Immature natural killer cell (primary cell): ENCODE measurements around the gene ADGRA3. TPM values are rescaled to one million over a fixed set of nuclear protein-coding genes. Genes with fewer than 3 reads are reported as not detected.
"Not testable (repeated sequence)": the region's sequence is repeated elsewhere in the genome, so short reads cannot be mapped to it uniquely, and the experiment has no call there.

Experiments used
- DNase-seq, 3 donors: peaks; one replicate each; pipeline ENCODE4 v3.0.0; 2022; ENCODE audit warnings: mixed read lengths in 1 of 3
- H3K27ac Mint-ChIP-seq, 6 donors: one replicate each; pipeline ENCODE4 v1.8.0; 2020; ENCODE audit warnings: mixed read lengths in 6 of 6, mild to moderate bottlenecking in 5 of 6, inconsistent platforms in 4 of 6, moderate library complexity in 3 of 6
- H3K27me3 Mint-ChIP-seq, 3 donors: one replicate each; pipeline ENCODE4 v1.8.0; 2020 to 2021; ENCODE audit warnings: low read depth in 3 of 3, mild to moderate bottlenecking in 3 of 3, mixed read lengths in 3 of 3, moderate library complexity in 3 of 3, inconsistent platforms in 1 of 3
- H3K36me3 Mint-ChIP-seq, 3 donors: one replicate each; pipeline ENCODE4 v1.8.0; 2020; ENCODE audit warnings: mixed read lengths in 3 of 3, inconsistent platforms in 2 of 3, mild to moderate bottlenecking in 2 of 3
- H3K4me1 Mint-ChIP-seq, 2 donors: one replicate each; pipeline ENCODE4 v1.8.0; 2020; ENCODE audit warnings: inconsistent platforms in 2 of 2, mild to moderate bottlenecking in 2 of 2, mixed read lengths in 2 of 2, moderate library complexity in 1 of 2
- H3K4me3 Mint-ChIP-seq, 5 donors: one replicate each; pipeline ENCODE4 v1.8.0; 2020; ENCODE audit warnings: mild to moderate bottlenecking in 5 of 5, mixed read lengths in 5 of 5, inconsistent platforms in 3 of 5, moderate library complexity in 3 of 5
- H3K9me3 Mint-ChIP-seq, 6 donors: one replicate each; pipeline ENCODE4 v1.8.0; 2020; ENCODE audit warnings: mild to moderate bottlenecking in 6 of 6, mixed read lengths in 6 of 6, inconsistent platforms in 4 of 6, moderate library complexity in 3 of 6
- polyA plus RNA-seq, 3 donors: library from polyadenylated mRNA; unstranded; fragments of 300-500 nt; fragmentation: Illumina TruSeq; gene quantifications; one replicate each; pipeline ENCODE4 v1.2.3, GENCODE V29; 2021

Gene ADGRA3
- polyA plus RNA-seq, 3 donors from 2014 or later, result 0.99 to 2.7 (median 2.1) TPM

DNA sequence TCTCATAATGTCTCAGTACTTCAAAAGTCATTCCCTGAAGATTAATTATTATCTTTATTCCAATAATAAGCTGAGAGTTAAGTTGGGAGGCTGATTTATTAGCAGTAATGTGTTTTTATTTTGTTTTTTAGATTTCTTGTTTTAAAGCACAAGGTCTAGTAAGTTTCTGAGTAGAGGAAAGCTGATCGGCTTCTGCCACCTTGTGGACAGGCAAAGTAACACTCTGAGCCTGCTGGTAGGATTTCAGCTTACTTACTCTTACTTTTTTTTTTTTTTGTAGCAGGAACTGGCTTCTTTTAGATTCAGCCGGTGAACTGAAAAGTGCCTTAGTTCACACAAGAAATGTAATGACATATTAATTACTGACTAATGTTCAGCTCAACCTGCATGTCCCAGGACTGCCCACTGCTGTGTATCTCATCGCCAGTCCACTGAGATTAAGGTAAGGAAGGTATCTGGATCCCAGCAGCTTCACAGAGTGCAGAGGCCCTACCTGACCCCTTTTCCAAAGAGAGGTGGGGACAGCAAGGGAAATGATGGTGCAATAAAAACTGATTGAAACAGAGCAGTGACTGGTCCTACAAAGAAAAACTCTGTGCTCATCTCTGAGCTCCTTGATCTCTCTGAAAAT is 126.5 kb downstream of the ADGRA3 start:
- H3K9me3 Mint-ChIP-seq, result no peaks in the 10 kb centered on the region
- DNase-seq, result peak in 2 of 3 donors; percentile 8
- peaks cover 0 to 2% (median 0%) of the 10 kb centered on the region in 3 donors for H3K27me3 Mint-ChIP-seq
- no peak overlapping the region for H3K27ac Mint-ChIP-seq
- no peaks in the 10 kb centered on the region for H3K4me1 Mint-ChIP-seq
- no peak overlapping the region for H3K4me3 Mint-ChIP-seq
- H3K36me3 Mint-ChIP-seq, result no peaks in the 10 kb centered on the region

DNA sequence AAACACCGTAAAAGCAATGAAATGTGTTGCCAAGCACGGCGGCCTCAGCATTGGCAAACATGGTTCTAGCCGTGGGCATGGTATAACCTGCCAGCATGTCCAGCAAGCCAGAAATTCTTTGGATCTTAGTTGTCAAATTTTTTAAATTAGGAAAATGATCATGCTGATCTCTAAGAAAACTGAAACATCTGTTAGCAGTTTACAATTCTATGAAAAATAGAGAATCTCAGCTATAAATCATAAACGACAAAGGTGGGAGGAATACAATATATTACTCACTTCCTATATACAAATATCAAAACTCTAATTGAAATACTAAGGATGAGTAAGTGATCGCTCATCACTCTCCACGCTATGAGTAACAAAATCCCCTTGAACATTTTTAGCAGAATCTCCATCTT is 130.3 kb downstream of the ADGRA3 start:
- Mint-ChIP-seq H3K36me3 (no peaks in the 10 kb centered on the region), H3K4me3 (no peak overlapping the region)
- DNase-seq, result no peak

DNA sequence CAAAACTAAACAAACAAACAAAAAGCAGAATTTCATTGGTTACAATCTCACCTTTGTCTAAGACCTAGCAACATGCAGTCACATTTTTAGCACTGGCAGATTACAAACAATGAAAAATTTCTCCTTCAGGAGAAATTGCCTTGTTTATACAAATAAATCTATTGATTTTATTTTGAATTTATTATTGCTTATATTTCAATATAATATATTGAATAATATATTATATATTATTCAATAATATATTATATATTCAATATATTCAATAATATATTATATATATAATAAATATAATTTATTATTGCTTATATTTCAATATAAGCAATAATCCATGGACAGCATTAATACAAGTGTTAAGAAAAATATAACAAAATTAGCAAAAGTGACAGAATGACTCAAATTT is 131.7 kb downstream of the ADGRA3 start:
- Mint-ChIP-seq H3K27me3 (peaks cover 0 to 2% (median 2%) of the 10 kb centered on the region in 3 donors), H3K36me3 (no peaks in the 10 kb centered on the region), H3K9me3 (peaks cover 0 to 3% (median 0%) of the 10 kb centered on the region in 6 donors), H3K27ac (no peak overlapping the region), H3K4me1 (no peaks in the 10 kb centered on the region), H3K4me3 (no peak overlapping the region)
- DNase-seq, result no peak

More for the DNA sequence above, 130.3 kb downstream of the ADGRA3 start:
- Mint-ChIP-seq H3K27me3 (peaks cover 0 to 2% (median 2%) of the 10 kb centered on the region in 3 donors), H3K27ac (no peak overlapping the region), H3K9me3 (no peaks in the 10 kb centered on the region), H3K4me1 (no peaks in the 10 kb centered on the region)

GRCh38 chr4:22382216-22382615 is 133.7 kb downstream of the ADGRA3 start:
- H3K36me3 Mint-ChIP-seq, H3K27ac Mint-ChIP-seq, H3K27me3 Mint-ChIP-seq, H3K9me3 Mint-ChIP-seq, DNase-seq, H3K4me3 Mint-ChIP-seq, H3K4me1 Mint-ChIP-seq: not testable (repeated sequence)

- Mint-ChIP-seq H3K27ac (no peak overlapping the region), H3K4me1 (no peaks in the 10 kb centered on the region), H3K36me3 (no peaks in the 10 kb centered on the region), H3K4me3 (no peak overlapping the region), H3K27me3 (peaks cover 0 to 4% (median 0%) of the 10 kb centered on the region in 3 donors), H3K9me3 (peaks cover 0 to 6% (median 0%) of the 10 kb centered on the region in 6 donors)
- DNase-seq, result no peak
Measured at GRCh38 chr4:22372986-22373385, 142.9 kb downstream of the ADGRA3 start.

DNA sequence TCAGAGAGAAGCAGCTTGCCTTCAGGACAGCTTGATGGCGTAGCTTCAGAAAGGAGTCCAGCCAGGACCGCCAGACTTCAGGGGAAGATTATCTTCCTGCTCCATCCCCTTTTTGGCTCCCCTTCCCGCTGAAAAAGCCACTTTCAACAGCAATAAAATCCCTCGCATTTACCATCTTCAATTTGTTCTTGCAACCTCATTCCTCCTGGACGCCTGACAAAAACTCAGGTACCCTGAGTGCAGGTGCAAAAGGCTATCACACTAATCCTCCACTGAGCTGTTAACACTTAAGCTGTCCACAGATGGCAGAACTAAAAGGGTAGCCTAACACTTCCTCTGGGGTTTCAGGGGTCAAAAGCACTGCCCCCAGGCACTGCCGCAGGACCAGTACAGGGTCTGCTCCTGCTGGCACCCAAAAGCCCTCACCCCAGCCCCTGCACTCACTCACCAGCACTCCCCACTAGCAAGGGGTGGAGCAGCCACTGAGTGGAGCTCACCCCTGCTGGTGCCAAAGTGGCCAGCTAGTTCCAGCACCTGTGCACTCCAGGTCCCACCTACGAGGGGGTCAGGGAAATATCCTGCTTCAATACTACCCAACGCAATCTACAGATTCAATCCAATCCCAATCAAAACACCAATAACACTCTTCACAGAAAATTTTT is 145.8 kb downstream of the ADGRA3 start:
- no peak overlapping the region for H3K4me3 Mint-ChIP-seq
- H3K4me1 Mint-ChIP-seq, result no peaks in the 10 kb centered on the region
- H3K9me3 Mint-ChIP-seq, result peaks cover 0 to 3% (median 0%) of the 10 kb centered on the region in 6 donors
- H3K27me3 Mint-ChIP-seq, result peaks cover 0 to 4% (median 0%) of the 10 kb centered on the region in 3 donors
- no peak overlapping the region for H3K27ac Mint-ChIP-seq
- DNase-seq, result no peak
- H3K36me3 Mint-ChIP-seq, result no peaks in the 10 kb centered on the region

DNA sequence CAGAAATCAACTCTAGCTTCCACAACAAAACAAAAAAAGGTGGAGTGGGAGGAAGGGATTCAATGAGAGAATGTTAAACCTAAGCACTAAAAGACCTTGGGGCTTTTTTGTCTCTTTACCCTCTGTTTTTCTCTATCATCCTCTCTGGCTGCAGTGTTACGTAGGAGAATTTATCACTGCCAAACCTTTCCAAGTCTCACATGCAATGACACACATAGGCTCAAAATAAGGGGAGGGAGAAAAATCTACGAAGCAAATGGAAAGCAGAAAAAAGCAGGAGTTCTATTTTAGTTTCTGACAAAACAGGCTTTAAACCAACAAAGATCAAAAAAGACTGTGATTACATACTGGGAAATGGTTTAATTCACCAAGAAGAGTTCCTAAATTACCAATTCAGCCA is 152.1 kb downstream of the ADGRA3 start:
- Mint-ChIP-seq H3K27me3 (peaks cover 0 to 3% (median 3%) of the 10 kb centered on the region in 3 donors), H3K27ac (no peak overlapping the region), H3K36me3 (no peaks in the 10 kb centered on the region), H3K4me1 (no peaks in the 10 kb centered on the region), H3K4me3 (no peak overlapping the region), H3K9me3 (peaks cover 0 to 12% (median 0%) of the 10 kb centered on the region in 6 donors)
- DNase-seq, result no peak

- Mint-ChIP-seq H3K36me3 (no peaks in the 10 kb centered on the region), H3K4me3 (no peak overlapping the region), H3K27ac (no peak overlapping the region), H3K9me3 (peaks cover 0 to 17% (median 1%) of the 10 kb centered on the region in 6 donors), H3K4me1 (no peaks in the 10 kb centered on the region), H3K27me3 (peaks cover 0 to 3% (median 3%) of the 10 kb centered on the region in 3 donors)
- no peak for DNase-seq
Measured at GRCh38 chr4:22363036-22363435, 152.8 kb downstream of the ADGRA3 start.

DNA sequence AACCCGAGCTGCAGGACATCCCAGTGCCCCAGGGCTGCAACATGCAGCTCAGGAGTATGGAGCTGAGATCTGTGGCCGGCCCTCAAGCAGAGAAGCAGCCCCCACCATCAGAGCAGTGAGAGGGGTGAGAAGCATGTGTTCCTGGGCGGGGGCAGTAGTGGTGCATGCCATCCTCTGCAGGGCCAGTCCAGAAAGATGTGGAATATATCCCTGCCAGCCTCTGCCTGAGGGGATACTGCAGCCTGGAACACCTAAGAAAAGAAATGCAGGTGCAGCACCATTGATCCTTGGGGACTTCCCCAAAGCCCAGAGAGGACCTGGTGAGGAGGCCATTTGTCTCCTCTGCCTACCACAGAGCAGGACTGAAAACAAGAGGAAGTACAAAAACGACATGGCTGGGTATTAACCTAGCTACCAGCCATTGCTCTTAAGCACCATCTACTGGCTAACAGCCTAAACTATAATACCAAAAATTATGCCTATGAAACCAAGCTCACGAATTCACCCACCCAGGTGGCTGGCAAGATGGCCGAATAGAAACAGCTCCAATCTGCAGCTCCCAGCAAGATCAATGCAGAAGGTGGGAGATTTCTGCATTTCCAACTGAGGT is 158.8 kb downstream of the ADGRA3 start:
- Mint-ChIP-seq H3K9me3 (peaks cover 0 to 36% (median 6%) of the 10 kb centered on the region in 6 donors), H3K27ac (no peak overlapping the region), H3K36me3 (no peaks in the 10 kb centered on the region), H3K4me3 (no peak overlapping the region), H3K27me3 (peaks cover 0 to 2% (median 2%) of the 10 kb centered on the region in 3 donors), H3K4me1 (no peaks in the 10 kb centered on the region)
- DNase-seq, result no peak

DNA sequence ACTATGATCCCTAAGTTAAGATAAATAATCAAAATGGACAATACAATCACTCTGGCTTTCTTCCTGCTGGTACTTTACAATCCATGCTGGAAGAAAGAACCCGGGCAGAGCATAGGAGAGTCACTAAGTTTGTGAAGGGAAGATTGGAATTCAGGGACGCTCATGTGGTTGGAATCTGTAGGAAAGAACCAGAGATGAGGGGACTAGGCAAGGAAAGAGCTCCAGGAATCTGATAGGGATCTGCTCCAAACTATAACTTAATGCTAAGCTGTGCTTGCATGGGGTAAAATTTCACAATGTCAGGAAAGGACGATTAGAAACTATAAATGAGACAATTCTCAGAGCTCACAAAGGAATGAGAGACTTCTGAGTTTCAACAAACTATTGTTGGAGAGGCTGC is 167.5 kb downstream of the ADGRA3 start:
- H3K27me3 Mint-ChIP-seq, result peaks cover 0 to 3% (median 2%) of the 10 kb centered on the region in 3 donors

GRCh38 chr4:22345678-22346077 is 170.2 kb downstream of the ADGRA3 start:
- Mint-ChIP-seq H3K4me3 (no peak overlapping the region), H3K9me3 (peaks cover 0 to 9% (median 3%) of the 10 kb centered on the region in 6 donors)

More for the DNA sequence above, 167.5 kb downstream of the ADGRA3 start:
- no peak overlapping the region for H3K27ac Mint-ChIP-seq
- peaks cover 0 to 18% (median 8%) of the 10 kb centered on the region in 6 donors for H3K9me3 Mint-ChIP-seq
- no peak for DNase-seq
- no peaks in the 10 kb centered on the region for H3K36me3 Mint-ChIP-seq
- no peak overlapping the region for H3K4me3 Mint-ChIP-seq
- H3K4me1 Mint-ChIP-seq, result no peaks in the 10 kb centered on the region

GRCh38 chr4:22345055-22345454 is 170.8 kb downstream of the ADGRA3 start:
- Mint-ChIP-seq H3K4me3 (no peak overlapping the region), H3K4me1 (no peaks in the 10 kb centered on the region), H3K36me3 (no peaks in the 10 kb centered on the region), H3K9me3 (peaks cover 0 to 7% (median 1%) of the 10 kb centered on the region in 6 donors), H3K27me3 (peaks cover 0 to 2% (median 2%) of the 10 kb centered on the region in 3 donors), H3K27ac (no peak overlapping the region)
- no peak for DNase-seq

More at GRCh38 chr4:22345678-22346077, 170.2 kb downstream of the ADGRA3 start:
- Mint-ChIP-seq H3K27ac (no peak overlapping the region), H3K4me1 (no peaks in the 10 kb centered on the region), H3K36me3 (no peaks in the 10 kb centered on the region), H3K27me3 (peaks cover 0 to 2% (median 2%) of the 10 kb centered on the region in 3 donors)
- DNase-seq, result no peak

DNA sequence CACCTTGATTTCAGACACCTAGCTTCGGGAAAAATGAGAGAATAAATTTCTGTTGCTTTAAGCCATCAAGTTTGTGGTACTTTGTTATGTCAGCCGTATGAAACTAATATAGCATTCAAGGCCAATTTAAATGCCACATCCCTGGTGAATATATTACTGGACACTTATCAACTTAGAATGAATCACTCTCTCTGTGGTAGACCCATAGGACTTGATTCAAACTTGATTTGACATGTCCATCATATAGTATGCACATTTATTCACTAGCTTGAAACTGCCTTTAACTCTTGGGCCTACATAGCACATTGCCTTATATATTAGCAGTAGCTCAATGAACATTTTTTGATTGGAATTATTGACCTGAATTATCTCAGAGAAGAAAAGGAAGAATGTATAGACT is 172.3 kb downstream of the ADGRA3 start:
- Mint-ChIP-seq H3K27me3 (peaks cover 0 to 3% (median 2%) of the 10 kb centered on the region in 3 donors), H3K36me3 (no peaks in the 10 kb centered on the region), H3K27ac (no peak overlapping the region), H3K4me3 (no peak overlapping the region), H3K9me3 (peaks cover 0 to 10% (median 1%) of the 10 kb centered on the region in 6 donors), H3K4me1 (no peaks in the 10 kb centered on the region)
- no peak for DNase-seq

DNA sequence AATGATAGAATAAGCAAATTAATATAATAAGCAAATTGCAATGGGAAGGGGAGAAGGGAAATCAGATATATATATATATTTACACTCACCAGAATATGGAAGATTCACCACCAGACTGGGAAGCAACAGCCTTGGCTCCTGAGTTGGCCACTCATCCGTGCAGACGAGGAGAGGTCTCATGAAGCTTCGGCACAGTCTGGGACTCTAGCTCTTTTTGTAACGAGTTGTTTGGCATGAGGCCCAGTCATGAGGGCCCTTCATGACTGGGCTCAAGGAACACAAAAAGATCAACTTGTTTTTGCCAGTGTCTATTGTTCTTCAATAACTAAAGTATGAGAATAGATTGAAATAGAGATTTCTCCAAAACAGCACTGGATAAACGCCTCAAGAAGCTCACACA is 176.4 kb downstream of the ADGRA3 start:
- Mint-ChIP-seq H3K4me3 (no peak overlapping the region), H3K27ac (no peak overlapping the region), H3K36me3 (no peaks in the 10 kb centered on the region), H3K9me3 (peaks cover 0 to 9% (median 3%) of the 10 kb centered on the region in 6 donors), H3K27me3 (peaks cover 0 to 5% (median 2%) of the 10 kb centered on the region in 3 donors), H3K4me1 (no peaks in the 10 kb centered on the region)
- no peak for DNase-seq
